ENCODE measurements around the gene MSLN.

DNA sequence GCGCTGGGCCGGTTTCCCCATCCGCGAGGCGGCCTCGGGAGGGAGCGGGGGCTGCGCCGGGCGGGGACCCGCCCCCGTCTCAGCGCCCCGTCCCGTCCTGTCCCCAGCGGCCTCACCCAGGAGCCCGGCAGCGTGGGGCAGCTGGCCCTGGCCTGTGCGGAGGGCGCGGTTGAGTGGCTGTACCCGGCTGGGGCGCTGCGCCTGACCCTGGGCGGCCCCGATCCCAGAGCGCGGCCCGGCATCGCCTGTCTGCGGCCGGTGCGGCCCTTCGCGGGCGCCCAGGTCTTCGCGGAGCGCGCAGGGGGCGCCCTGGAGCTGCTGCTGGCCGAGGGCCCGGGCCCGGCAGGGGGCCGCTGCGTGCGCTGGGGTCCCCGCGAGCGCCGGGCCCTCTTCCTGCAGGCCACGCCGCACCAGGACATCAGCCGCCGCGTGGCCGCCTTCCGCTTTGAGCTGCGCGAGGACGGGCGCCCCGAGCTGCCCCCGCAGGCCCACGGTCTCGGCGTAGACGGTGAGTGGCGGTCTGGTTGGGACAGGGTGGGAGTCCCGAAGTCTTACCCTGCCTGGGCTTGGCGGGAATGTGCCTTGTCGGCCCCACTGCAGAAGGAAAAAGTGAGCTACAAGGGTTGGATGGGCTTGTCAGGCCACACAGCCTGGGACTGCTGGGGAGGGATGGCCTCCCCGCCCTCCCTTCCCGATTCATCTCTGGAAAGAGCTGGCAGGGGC lies 44.9 kb upstream of the MSLN start:
- no peak for TF ChIP-seq JUND (IDR thresholded peaks at IDR 0.05)
- no peak for TF ChIP-seq RXRA (IDR thresholded peaks at IDR 0.05; ENCODE audit: borderline replicate concordance, low read depth)
- TF ChIP-seq CHD2 (IDR thresholded peaks at IDR 0.05; ENCODE audit: low read length, partially characterized antibody) = no peak
- no peak for TF ChIP-seq MAX (IDR thresholded peaks at IDR 0.05; ENCODE audit: low read depth)
- TF ChIP-seq, protein P1, sequence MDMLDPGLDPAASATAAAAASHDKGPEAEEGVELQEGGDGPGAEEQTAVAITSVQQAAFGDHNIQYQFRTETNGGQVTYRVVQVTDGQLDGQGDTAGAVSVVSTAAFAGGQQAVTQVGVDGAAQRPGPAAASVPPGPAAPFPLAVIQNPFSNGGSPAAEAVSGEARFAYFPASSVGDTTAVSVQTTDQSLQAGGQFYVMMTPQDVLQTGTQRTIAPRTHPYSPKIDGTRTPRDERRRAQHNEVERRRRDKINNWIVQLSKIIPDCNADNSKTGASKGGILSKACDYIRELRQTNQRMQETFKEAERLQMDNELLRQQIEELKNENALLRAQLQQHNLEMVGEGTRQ (IDR thresholded peaks at IDR 0.05; ENCODE audit: borderline replicate concordance, low read depth, low read length) = no peak
- TF ChIP-seq, protein P2, sequence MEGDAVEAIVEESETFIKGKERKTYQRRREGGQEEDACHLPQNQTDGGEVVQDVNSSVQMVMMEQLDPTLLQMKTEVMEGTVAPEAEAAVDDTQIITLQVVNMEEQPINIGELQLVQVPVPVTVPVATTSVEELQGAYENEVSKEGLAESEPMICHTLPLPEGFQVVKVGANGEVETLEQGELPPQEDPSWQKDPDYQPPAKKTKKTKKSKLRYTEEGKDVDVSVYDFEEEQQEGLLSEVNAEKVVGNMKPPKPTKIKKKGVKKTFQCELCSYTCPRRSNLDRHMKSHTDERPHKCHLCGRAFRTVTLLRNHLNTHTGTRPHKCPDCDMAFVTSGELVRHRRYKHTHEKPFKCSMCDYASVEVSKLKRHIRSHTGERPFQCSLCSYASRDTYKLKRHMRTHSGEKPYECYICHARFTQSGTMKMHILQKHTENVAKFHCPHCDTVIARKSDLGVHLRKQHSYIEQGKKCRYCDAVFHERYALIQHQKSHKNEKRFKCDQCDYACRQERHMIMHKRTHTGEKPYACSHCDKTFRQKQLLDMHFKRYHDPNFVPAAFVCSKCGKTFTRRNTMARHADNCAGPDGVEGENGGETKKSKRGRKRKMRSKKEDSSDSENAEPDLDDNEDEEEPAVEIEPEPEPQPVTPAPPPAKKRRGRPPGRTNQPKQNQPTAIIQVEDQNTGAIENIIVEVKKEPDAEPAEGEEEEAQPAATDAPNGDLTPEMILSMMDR (IDR thresholded peaks at IDR 0.05) = peak; percentile 28
- no peak for TF ChIP-seq FOXJ3 (CRISPR knock-in tag; IDR thresholded peaks at IDR 0.05)
